ENCODE results near the gene AMDHD2.
A peak's percentile ranks its signal among the peaks of the same experiment; 100 is the strongest.

The AMDHD2 gene

GRCh38 chr16:2494616-2495015 is 25.6 kb upstream of the AMDHD2 start:
- Histone ChIP-seq H3K36me3 (ENCODE audit: insufficient read depth, low read length) (peaks cover 10% of the 10 kb centered on the region), H3K4me3 (ENCODE audit: low read depth in 1 of 2, low read length in 2 of 2) (no peak overlapping the region), H3K27me3 (ENCODE audit: control insufficient read depth in 1 of 2, insufficient read depth in 2 of 2, low read length in 2 of 2) (no peaks in the 10 kb centered on the region), H3K9me3 (ENCODE audit: low read length) (no peaks in the 10 kb centered on the region), H3K4me1 (ENCODE audit: insufficient read depth, low read length) (no peaks in the 10 kb centered on the region), H3K9ac (ENCODE audit: low read length) (no peak overlapping the region), H3K27ac (ENCODE audit: low read depth, low read length) (no peak overlapping the region)

DNA sequence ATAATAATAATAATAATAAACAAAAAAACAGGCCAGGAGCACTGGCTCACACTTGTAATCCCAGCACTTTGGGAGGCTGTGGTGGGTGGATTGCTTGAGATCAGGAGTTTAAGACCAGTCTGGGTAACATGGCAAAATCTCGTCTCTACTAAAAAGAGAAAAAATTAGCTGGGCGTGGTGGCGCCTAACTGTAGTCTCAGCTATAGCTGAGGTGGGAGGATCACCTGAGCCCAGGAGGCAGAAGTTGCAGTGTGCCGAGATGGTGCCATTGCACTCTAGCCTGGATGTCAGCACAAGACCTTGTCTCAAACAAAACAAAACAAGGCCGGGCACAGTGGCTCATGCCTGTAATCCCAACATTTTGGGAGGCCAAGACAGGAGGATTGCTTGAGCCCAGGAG is 25.1 kb upstream of the AMDHD2 start:
- H3K36me3 ChIP-seq (ENCODE audit: insufficient read depth, low read length), result peaks cover 10% of the 10 kb centered on the region
- H3K27ac ChIP-seq (ENCODE audit: low read depth, low read length), result no peak overlapping the region
- no peak overlapping the region for H3K4me3 ChIP-seq (ENCODE audit: low read depth in 1 of 2, low read length in 2 of 2)
- H3K27me3 ChIP-seq (ENCODE audit: control insufficient read depth in 1 of 2, insufficient read depth in 2 of 2, low read length in 2 of 2), result no peaks in the 10 kb centered on the region
- H3K4me1 ChIP-seq (ENCODE audit: insufficient read depth, low read length), result no peaks in the 10 kb centered on the region
- H3K9me3 ChIP-seq (ENCODE audit: low read length), result no peaks in the 10 kb centered on the region
- H3K9ac ChIP-seq (ENCODE audit: low read length), result no peak overlapping the region

DNA sequence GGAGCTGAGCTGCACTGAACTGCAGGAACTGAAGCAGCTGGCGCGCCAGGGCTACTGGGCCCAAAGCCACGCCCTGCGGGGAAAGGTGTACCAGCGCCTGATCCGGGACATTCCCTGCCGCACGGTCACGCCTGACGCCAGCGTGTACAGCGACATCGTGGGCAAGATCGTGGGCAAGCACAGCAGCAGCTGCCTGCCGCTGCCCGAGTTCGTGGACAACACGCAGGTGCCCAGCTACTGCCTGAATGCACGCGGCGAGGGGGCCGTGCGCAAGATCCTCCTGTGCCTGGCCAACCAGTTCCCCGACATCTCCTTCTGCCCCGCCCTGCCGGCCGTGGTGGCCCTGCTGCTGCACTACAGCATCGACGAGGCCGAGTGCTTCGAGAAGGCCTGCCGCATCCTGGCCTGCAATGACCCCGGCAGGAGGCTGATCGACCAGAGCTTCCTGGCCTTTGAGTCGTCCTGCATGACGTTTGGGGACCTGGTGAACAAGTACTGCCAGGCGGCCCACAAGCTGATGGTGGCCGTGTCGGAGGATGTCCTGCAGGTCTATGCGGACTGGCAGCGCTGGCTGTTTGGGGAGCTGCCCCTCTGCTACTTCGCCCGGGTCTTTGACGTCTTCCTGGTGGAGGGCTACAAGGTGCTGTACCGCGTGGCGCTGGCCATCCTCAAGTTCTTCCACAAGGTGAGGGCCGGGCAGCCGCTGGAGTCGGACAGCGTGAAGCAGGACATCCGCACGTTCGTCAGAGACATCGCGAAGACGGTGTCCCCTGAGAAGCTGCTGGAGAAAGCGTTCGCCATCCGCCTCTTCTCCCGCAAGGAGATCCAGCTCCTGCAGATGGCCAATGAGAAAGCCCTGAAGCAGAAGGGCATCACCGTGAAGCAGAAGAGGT is 23.7 kb upstream of the AMDHD2 start:
- H3K4me3 ChIP-seq (ENCODE audit: low read depth in 1 of 2, low read length in 2 of 2), result no peak overlapping the region
- no peaks in the 10 kb centered on the region for H3K9me3 ChIP-seq (ENCODE audit: low read length)
- peaks cover 10% of the 10 kb centered on the region for H3K36me3 ChIP-seq (ENCODE audit: insufficient read depth, low read length)
- H3K27ac ChIP-seq (ENCODE audit: low read depth, low read length), result no peak overlapping the region
- H3K9ac ChIP-seq (ENCODE audit: low read length), result no peak overlapping the region
- peaks cover 3% of the 10 kb centered on the region for H3K4me1 ChIP-seq (ENCODE audit: insufficient read depth, low read length)
- no peaks in the 10 kb centered on the region for H3K27me3 ChIP-seq (ENCODE audit: control insufficient read depth in 1 of 2, insufficient read depth in 2 of 2, low read length in 2 of 2)

DNA sequence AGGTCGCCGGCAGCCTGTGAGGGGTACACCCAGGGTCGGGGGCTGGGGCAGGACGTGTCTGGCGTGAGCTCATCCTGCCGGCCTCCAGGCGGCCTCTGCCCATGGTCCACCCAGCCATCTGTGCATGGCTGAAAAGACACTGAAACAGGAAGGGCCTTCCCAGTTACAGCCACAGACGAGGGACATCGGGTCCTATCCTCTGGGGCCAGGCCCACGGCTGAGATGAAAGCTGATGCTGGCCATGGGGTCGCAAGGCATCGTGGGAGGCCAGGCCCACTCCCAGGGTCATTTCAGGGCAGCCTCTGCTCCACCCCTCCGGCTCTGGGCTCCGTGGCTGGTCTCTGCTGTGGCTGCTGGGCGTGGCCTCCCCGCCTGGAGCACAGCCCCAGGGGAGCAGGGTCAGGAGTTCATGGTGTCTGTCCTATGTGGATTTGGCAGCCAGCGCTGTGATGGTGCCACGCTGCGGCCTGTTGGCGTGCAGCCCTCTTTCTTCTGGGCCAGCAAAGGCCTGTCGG is 23.0 kb upstream of the AMDHD2 start:
- no peak overlapping the region for H3K9ac ChIP-seq (ENCODE audit: low read length)
- peaks cover 10% of the 10 kb centered on the region for H3K4me1 ChIP-seq (ENCODE audit: insufficient read depth, low read length)
- H3K36me3 ChIP-seq (ENCODE audit: insufficient read depth, low read length), result peaks cover 10% of the 10 kb centered on the region
- no peak overlapping the region for H3K27ac ChIP-seq (ENCODE audit: low read depth, low read length)
- no peaks in the 10 kb centered on the region for H3K9me3 ChIP-seq (ENCODE audit: low read length)
- no peaks in the 10 kb centered on the region for H3K27me3 ChIP-seq (ENCODE audit: control insufficient read depth in 1 of 2, insufficient read depth in 2 of 2, low read length in 2 of 2)
- no peak overlapping the region for H3K4me3 ChIP-seq (ENCODE audit: low read depth in 1 of 2, low read length in 2 of 2)

GRCh38 chr16:2497695-2498484 is 22.3 kb upstream of the AMDHD2 start:
- peaks cover 10% of the 10 kb centered on the region for H3K36me3 ChIP-seq (ENCODE audit: insufficient read depth, low read length)
- H3K4me1 ChIP-seq (ENCODE audit: insufficient read depth, low read length), result peaks cover 16% of the 10 kb centered on the region
- no peaks in the 10 kb centered on the region for H3K9me3 ChIP-seq (ENCODE audit: low read length)
- no peak overlapping the region for H3K27ac ChIP-seq (ENCODE audit: low read depth, low read length)
- no peaks in the 10 kb centered on the region for H3K27me3 ChIP-seq (ENCODE audit: control insufficient read depth in 1 of 2, insufficient read depth in 2 of 2, low read length in 2 of 2)
- no peak overlapping the region for H3K9ac ChIP-seq (ENCODE audit: low read length)
- H3K4me3 ChIP-seq (ENCODE audit: low read depth in 1 of 2, low read length in 2 of 2), result no peak overlapping the region

DNA sequence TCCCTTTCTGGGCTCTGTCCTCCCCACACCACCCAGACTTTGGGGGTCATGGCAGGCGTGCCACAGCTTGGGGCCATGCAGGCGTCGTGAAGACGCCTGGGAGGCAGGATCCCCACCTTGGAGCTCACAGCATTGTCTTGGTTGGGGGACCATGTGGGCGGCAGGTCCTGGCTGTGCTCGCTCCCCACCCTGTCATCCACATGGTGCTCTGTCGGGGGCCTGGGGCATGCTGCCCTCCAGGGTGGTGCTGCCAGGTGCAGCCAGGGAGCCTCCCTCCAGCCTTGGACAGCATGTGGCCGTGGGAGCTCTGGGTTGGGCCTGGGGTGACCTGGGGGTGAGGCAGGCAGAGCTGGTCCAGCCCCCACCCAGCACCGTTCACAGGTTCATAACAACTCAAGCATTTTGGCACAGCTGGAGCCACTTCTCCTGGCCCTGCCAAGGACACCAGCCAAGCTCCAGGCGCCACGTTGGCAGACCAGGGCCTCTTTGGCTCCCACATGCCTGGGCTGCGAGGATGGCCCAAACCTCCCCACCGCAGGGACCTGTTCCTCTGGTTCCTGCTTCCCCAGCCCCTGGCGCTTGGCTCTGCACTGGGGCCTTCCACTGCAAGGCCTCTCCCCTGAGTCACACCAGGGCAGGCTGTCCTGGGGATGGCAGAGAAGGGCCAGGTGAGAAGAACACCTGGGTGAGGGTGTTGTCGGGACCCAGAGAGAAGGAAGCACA is 21.5 kb upstream of the AMDHD2 start:
- H3K9me3 ChIP-seq (ENCODE audit: low read length), result no peaks in the 10 kb centered on the region
- no peak overlapping the region for H3K4me3 ChIP-seq (ENCODE audit: low read depth in 1 of 2, low read length in 2 of 2)
- H3K9ac ChIP-seq (ENCODE audit: low read length), result no peak overlapping the region
- H3K27ac ChIP-seq (ENCODE audit: low read depth, low read length), result no peak overlapping the region
- no peaks in the 10 kb centered on the region for H3K27me3 ChIP-seq (ENCODE audit: control insufficient read depth in 1 of 2, insufficient read depth in 2 of 2, low read length in 2 of 2)
- peaks cover 17% of the 10 kb centered on the region for H3K4me1 ChIP-seq (ENCODE audit: insufficient read depth, low read length)
- peaks cover 10% of the 10 kb centered on the region for H3K36me3 ChIP-seq (ENCODE audit: insufficient read depth, low read length)

DNA sequence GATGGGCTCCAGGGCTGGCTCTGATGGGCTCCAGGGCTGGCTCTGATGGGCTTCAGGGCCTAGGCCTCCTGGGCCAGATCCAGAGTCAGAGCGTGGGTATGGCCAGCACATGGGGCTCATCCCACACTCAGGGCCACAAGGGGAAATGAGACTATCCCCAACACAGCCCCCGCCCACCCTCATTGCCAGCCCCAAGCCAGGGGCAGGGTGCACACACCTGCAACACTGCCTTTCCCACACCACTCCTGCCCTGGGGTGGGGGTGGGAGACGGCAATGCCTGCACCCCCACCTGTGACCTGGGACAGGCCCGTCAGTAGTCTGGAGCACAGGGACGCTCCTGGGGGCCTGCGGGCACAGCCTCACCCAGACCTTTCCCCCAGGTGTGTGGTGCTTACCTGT is 20.7 kb upstream of the AMDHD2 start:
- Histone ChIP-seq H3K27me3 (ENCODE audit: control insufficient read depth in 1 of 2, insufficient read depth in 2 of 2, low read length in 2 of 2) (no peaks in the 10 kb centered on the region), H3K36me3 (ENCODE audit: insufficient read depth, low read length) (peaks cover 10% of the 10 kb centered on the region), H3K4me1 (ENCODE audit: insufficient read depth, low read length) (peaks cover 17% of the 10 kb centered on the region), H3K9me3 (ENCODE audit: low read length) (no peaks in the 10 kb centered on the region), H3K4me3 (ENCODE audit: low read depth in 1 of 2, low read length in 2 of 2) (no peak overlapping the region), H3K27ac (ENCODE audit: low read depth, low read length) (no peak overlapping the region), H3K9ac (ENCODE audit: low read length) (no peak overlapping the region)

DNA sequence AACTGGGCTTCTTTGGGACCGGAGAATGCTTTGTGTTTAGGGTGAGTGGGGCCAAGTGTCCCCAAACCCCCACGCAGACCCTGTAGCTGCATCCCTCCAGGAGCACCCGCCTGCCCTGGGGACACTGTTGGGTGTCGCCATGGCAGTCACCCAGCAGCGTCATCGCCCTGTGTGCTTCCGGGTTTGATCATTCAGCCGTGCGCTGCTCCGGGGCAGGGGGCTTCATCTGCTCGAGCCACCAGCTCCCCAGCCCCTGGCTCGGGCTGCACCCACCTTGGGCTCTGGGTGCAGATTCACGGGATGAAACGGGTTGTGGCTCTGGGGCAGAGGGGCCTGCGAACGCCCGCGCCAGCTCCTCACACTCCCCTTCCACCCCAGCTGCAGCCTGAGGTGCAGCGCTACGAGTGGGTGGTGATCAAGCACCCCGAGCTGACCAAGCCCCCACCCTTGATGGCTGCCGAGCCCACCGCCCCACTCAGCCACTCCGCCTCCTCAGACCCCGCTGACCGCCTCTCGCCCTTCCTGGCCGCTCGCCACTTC is 20.2 kb upstream of the AMDHD2 start:
- Histone ChIP-seq H3K36me3 (ENCODE audit: insufficient read depth, low read length) (peaks cover 10% of the 10 kb centered on the region), H3K4me1 (ENCODE audit: insufficient read depth, low read length) (peaks cover 17% of the 10 kb centered on the region)

GRCh38 chr16:2500430-2500917 is 19.7 kb upstream of the AMDHD2 start:
- Histone ChIP-seq H3K27ac (ENCODE audit: low read depth, low read length) (no peak overlapping the region), H3K4me1 (ENCODE audit: insufficient read depth, low read length) (peaks cover 17% of the 10 kb centered on the region), H3K27me3 (ENCODE audit: control insufficient read depth in 1 of 2, insufficient read depth in 2 of 2, low read length in 2 of 2) (no peaks in the 10 kb centered on the region), H3K4me3 (ENCODE audit: low read depth in 1 of 2, low read length in 2 of 2) (no peak overlapping the region), H3K9ac (ENCODE audit: low read length) (no peak overlapping the region), H3K36me3 (ENCODE audit: insufficient read depth, low read length) (peaks cover 10% of the 10 kb centered on the region), H3K9me3 (ENCODE audit: low read length) (no peaks in the 10 kb centered on the region)

More for the DNA sequence above, 20.2 kb upstream of the AMDHD2 start:
- H3K4me3 ChIP-seq (ENCODE audit: low read depth in 1 of 2, low read length in 2 of 2), result no peak overlapping the region
- no peaks in the 10 kb centered on the region for H3K9me3 ChIP-seq (ENCODE audit: low read length)
- H3K9ac ChIP-seq (ENCODE audit: low read length), result no peak overlapping the region
- no peak overlapping the region for H3K27ac ChIP-seq (ENCODE audit: low read depth, low read length)
- H3K27me3 ChIP-seq (ENCODE audit: control insufficient read depth in 1 of 2, insufficient read depth in 2 of 2, low read length in 2 of 2), result no peaks in the 10 kb centered on the region

DNA sequence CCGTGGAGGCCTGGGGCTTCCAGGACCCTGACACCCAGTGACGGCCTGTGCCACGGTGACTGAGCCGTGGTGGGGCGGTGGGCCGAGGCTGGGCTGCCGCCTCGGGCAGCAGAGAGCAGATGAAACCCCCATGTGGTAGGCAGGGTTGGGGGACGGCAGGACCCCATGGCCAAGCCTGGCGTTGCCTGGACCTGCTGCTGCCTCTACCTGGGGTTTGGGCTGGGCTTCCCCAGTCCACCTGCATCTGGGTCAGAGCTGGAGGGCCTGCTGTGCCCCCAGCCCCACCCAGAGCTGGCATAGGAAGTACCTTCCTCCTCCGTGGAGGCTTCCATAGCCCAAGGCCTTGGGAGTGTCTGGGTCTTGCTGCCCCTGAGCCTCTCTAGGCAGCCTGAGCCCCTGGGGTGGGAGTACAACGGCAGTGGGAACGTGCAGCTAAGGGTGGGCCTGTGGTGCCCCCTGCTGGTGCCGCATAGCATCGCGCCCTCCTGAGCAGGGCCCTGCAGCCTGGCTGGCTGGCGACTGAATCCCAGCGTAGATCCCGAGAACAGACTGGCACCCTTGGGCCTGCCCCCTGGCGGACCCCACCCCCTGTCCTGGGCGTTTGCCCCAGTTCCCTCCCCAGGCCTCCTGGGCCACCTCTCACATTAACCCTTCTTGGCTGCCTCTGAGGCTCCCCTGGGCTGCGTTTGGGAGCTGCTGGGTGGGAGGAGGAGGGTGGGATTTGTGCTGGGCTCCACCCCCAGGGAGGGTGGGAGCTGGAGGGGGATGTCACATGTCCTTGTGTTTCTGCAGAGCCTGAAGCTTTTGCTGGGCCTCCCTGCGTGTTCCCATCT is 19.0 kb upstream of the AMDHD2 start:
- H3K4me1 ChIP-seq (ENCODE audit: insufficient read depth, low read length), result peaks cover 17% of the 10 kb centered on the region
- peaks cover 10% of the 10 kb centered on the region for H3K36me3 ChIP-seq (ENCODE audit: insufficient read depth, low read length)
- no peak overlapping the region for H3K27ac ChIP-seq (ENCODE audit: low read depth, low read length)
- no peaks in the 10 kb centered on the region for H3K9me3 ChIP-seq (ENCODE audit: low read length)
- H3K9ac ChIP-seq (ENCODE audit: low read length), result no peak overlapping the region
- H3K27me3 ChIP-seq (ENCODE audit: control insufficient read depth in 1 of 2, insufficient read depth in 2 of 2, low read length in 2 of 2), result no peaks in the 10 kb centered on the region
- H3K4me3 ChIP-seq (ENCODE audit: low read depth in 1 of 2, low read length in 2 of 2), result peak overlapping the region in 1 of 2 donors; percentile 38
